NCI-H146 treated with DMSO at 0.1 percent for 48 hours (cell line): ENCODE measurements around the gene MRPL20.
"Not testable (repeated sequence)": the region's sequence is repeated elsewhere in the genome, so short reads cannot be mapped to it uniquely, and the experiment has no call there.

Experiments
- DNase-seq: peaks from one replicate; lab custom pipeline; 2025; ENCODE audit not compliant: unreplicated experiment; lab: John Stamatoyannopoulos, UW

Gene MRPL20

DNA sequence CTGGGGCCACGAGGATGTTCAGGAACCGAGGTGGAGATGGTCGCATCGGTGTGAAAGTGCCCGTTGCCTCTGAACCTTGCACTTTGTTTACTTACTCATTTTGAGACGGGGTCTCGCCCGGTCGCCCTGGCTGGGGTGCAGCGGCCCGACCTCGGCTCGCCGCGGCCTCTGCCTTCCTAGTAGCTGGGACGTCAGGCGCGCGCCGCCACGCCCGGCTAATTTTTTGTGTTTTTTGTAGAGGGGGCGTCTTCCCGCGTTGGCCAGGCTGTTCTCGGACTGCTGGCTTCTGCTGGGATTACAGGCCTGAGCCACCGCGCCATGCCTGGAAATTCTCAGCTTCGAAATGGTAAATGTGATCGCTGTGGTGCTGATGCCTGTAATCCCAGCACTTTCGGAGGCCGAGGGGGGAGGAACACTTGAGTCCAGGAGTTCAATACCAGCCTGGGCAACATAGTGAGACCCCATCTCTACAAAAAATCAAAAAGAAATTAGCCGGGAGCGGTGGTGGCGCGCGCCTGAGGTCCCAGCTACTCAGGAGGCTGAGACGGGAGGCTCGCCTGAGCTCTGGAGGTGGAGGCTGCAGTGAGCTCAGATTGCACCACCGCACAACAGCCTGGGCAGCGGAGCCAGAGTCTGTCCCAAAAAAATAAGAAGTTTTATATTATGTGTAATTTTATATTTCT, 684 bp upstream of the MRPL20 start:
- no peak for DNase-seq

DNA sequence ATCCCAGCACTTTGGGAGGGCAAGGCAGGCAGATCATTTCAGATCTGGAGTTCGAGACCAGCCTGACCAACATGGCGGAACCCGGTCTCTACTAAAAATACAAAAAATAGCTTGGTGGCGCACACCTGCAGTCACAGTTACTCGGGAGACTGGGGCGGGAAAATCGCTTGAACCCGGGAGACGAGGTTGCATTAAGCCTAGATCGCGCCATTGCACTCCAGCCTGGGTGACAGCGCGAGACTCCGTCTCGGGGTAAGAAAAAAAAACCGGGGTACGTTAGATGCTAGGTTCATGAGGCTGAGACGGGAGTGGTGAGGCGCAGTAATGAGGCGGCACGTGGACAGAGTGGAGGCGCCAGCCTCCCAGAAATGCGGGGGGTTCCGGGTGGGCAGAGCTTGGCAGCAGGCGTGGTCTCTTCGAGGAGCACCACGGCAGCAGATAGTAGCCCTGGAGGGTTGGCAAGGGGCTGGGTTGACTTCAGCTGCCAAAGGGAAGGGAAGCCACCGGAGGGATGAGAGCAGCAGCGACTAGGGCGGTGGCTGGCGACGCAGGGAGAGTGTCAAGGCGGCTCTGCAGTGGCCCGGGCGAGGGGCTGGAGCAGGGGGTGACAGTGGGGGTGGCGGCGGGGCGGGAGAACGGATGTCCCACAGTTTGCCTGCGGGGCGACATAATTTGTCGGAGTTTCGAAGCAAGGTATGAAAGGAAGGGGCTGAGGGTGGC, 832 bp downstream of the MRPL20 start:
- no peak for DNase-seq

GRCh38 chr1:1403653-1404052, 3.4 kb downstream of the MRPL20 start:
- DNase-seq = no peak

DNA sequence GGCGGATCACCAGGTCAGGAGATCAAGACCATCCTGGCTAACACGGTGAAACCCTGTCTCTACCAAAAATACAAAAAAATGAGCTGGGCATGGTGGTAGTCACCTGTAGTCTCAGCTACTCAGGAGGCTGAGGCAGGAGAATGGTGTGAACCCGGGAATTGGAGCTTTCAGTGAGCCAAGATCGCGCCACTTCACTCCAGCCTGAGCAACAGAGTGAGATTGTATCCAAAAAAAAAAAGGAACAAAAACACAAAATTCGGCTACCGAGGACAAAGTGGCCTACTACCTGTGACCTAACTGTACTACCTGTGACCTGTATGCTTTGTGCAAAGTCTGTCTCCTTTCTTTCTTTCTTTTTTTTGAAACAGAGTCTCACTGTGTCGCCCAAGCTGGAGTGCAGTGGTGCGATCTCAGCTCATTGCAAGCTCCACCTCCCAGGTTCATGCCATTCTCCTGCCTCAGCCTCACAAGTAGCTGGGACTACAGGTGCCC, 4.1 kb downstream of the MRPL20 start:
- not testable (repeated sequence) for DNase-seq

GRCh38 chr1:1402072-1402900, 4.8 kb downstream of the MRPL20 start:
- DNase-seq = no peak

GRCh38 chr1:1401457-1402010, 5.6 kb downstream of the MRPL20 start:
- DNase-seq = no peak

GRCh38 chr1:1400576-1401456, 6.3 kb downstream of the MRPL20 start:
- no peak for DNase-seq

GRCh38 chr1:1399872-1400575, 7.1 kb downstream of the MRPL20 start:
- DNase-seq = no peak

- DNase-seq = peak; percentile 81
Observed at GRCh38 chr1:1399187-1399871, 7.8 kb downstream of the MRPL20 start, which contains the start of gene CCNL2. TSS of gene CCNL2 (minus strand) at chr1:1399335. CDS start at chr1:1399306, 29 bp downstream.

GRCh38 chr1:1398677-1399186, 8.4 kb downstream of the MRPL20 start:
- no peak for DNase-seq

- DNase-seq = no peak
Observed at GRCh38 chr1:1397839-1398523, 9.1 kb downstream of the MRPL20 start.

DNA sequence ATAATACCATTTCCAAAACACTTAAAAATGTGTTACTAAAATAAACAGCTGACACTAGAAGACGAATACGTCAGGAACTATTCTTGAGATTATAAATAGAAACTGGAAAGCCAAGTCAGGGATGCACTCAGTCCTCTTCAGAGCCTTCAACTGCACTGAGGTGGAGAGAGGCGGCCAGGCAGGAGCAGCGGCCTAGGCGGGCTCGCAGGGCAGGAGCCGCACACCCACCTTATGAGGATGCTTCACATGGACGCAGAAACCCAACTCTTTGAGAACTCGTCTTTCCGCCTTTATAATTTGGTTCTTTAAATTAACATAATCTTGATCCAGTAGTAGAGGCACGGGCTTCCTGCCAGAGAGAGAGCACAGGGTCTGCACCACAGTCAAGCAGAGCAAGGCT, 11.9 kb downstream of the MRPL20 start:
- DNase-seq = no peak

GRCh38 chr1:1394116-1394515, 13.0 kb downstream of the MRPL20 start:
- DNase-seq = no peak

DNA sequence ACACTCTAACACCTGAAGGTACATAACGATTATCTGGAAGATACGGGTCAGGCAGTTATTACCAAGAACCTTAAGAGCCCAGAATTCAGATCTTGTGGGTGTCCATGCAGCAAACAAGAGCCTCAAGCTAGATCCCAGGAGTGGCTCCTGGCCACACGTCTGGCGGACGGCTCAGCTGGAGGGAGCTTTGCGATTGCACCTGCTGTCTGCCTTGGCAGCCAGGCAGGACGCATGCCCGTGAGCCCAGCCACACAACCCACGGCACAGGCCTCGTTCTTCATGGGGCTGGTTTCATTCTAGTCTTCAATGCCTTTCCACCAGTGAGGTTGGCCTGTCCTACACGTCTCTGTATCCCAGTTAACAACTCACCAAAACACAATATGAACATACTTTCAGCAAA, 13.7 kb downstream of the MRPL20 start:
- no peak for DNase-seq

GRCh38 chr1:1393014-1393413, 14.1 kb downstream of the MRPL20 start:
- DNase-seq = no peak

DNA sequence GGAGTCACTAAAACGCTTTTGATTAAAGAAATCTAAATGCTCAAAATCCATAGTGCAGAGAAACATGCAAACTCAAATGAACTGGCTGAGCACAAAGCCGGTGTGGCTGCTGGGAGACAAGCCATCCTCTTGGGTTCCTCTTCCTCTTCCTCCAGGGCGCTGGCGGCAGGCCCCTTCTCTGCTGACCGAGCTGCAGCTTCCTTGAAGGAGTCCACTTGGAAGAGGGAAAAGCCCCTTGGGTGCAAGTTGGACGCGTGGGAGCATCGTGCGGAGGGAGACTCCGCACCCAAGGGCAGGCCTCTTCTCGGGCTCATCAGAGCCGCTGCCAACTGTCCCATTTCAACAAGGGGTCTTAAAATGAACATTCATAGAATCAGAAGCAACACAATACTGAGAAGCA, 15.9 kb downstream of the MRPL20 start:
- no peak for DNase-seq

- no peak for DNase-seq
Observed at GRCh38 chr1:1390675-1391074, 16.4 kb downstream of the MRPL20 start.

- no peak for DNase-seq
Observed at GRCh38 chr1:1388078-1388472, 19.0 kb downstream of the MRPL20 start.
